Astrocyte of the spinal cord (primary cell): Measurements from ENCODE around the gene LCN10.
A peak's percentile ranks its signal among the peaks of the same experiment; 100 is the strongest.
"Not testable (repeated sequence)": the region's sequence is repeated elsewhere in the genome, so short reads cannot be mapped to it uniquely, and the experiment has no call there.

Experiments
- DNase-seq: peaks from one replicate; pipeline ENCODE4 v3.0.0; 2011; ENCODE audit warnings: low read depth, low spot score
- H3K4me3 ChIP-seq: 2 replicates; pipeline ENCODE4 v1.5.1; 2011; ENCODE audit warnings: low read depth, mild to moderate bottlenecking, low read length, moderate library complexity
- in situ Hi-C: cut with HindIII; loops from 2 replicates; pipeline ENCODE4 v1.10.0; 2017; ENCODE audit warnings: low sequenced_read_pairs
- TF ChIP-seq, protein P1 (sequence below): IDR thresholded peaks from 2 replicates; pipeline ENCODE4 v1.5.1; 2012; ENCODE audit warnings: low read depth, mild to moderate bottlenecking, low read length, inconsistent platforms

Gene LCN10

DNA sequence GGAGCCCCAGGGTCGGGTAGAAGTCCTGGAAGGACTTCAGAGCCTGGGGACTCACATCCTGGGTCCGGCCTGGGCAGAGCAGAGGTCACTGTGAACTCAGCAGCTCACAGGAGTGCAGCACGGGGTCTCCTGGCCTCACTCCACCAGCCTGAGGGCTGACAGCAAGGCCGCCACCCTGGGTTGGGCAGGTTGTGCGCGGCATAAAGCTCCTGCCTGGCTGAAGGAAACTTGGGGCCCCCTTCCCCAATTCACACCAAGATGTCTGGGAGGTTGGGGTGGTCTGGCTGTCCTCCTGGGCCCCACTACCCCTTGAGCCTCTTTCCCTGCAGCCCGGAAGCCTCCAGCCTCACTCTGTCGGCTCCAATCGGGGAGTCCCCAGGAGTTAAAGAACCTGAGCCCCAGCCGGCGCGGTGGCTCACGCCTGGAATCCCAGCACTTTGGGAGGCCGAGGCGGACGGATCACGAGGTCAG is 19.5 kb upstream of the LCN10 start:
- no peak overlapping the region for H3K4me3 ChIP-seq
- in situ Hi-C loops: no loop called here
- TF ChIP-seq, protein P1, sequence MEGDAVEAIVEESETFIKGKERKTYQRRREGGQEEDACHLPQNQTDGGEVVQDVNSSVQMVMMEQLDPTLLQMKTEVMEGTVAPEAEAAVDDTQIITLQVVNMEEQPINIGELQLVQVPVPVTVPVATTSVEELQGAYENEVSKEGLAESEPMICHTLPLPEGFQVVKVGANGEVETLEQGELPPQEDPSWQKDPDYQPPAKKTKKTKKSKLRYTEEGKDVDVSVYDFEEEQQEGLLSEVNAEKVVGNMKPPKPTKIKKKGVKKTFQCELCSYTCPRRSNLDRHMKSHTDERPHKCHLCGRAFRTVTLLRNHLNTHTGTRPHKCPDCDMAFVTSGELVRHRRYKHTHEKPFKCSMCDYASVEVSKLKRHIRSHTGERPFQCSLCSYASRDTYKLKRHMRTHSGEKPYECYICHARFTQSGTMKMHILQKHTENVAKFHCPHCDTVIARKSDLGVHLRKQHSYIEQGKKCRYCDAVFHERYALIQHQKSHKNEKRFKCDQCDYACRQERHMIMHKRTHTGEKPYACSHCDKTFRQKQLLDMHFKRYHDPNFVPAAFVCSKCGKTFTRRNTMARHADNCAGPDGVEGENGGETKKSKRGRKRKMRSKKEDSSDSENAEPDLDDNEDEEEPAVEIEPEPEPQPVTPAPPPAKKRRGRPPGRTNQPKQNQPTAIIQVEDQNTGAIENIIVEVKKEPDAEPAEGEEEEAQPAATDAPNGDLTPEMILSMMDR: no peak
- DNase-seq: no peak

DNA sequence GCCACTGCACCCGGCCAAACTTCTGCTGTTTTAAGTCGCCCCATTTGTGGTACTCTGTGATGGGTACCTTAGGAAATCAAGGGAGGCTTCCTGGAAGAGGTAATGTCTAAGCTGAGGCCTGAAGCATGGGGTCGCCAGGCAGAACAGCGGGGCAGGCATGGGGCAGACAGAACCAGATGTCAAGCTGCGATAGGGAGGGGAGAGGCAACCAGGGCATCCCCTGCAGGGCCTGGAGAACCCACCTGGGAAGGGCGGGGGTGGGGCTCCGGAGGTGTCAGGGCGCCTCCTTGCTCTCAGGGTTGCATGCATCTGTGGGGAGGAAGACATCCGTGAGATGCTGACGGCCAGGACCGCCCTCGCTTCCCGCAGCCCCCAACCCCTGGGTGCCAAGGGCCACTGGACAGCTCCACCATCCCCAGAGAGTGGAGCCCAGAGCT is 18.8 kb upstream of the LCN10 start:
- H3K4me3 ChIP-seq: no peak overlapping the region
- DNase-seq: no peak
- TF ChIP-seq, protein P1: no peak
- in situ Hi-C loops: no loop called here

DNA sequence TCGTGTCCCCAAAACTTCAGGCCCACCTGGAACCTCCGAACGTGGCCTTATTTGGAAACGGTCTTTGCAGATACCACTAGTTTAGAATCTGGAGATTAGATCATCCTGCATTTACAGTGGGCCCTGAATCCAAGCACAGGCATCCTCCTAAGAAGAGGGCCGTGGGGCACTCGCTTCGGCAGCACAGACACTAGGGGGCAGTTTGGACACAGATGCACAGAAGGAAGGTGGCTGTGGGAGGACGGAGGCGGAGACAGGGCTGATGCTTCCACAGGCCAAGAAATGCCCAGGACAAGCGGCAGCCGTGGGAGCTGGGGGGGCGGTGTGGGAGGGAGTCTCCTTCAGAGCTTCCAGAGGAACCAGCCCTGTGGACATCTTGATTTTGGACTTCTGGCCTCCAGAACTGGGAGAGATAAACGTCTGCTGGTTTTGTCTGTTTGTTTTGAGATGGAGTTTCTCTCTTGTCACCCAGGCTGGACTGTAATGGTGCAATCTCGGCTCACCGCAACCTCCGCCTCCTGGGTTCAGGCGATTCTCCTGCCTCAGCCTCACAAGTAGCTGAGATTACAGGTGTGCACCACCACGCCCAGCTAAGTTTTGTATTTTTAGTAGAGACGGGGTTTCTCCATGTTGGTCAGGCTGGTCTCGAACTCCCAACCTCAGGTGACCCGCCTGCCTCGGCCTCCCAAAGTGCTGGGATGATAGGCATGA is 18.2 kb upstream of the LCN10 start:
- in situ Hi-C loops, H3K4me3 ChIP-seq: not testable (repeated sequence)
- peak; percentile 55 for DNase-seq
- TF ChIP-seq, protein P1: peak; percentile 79

DNA sequence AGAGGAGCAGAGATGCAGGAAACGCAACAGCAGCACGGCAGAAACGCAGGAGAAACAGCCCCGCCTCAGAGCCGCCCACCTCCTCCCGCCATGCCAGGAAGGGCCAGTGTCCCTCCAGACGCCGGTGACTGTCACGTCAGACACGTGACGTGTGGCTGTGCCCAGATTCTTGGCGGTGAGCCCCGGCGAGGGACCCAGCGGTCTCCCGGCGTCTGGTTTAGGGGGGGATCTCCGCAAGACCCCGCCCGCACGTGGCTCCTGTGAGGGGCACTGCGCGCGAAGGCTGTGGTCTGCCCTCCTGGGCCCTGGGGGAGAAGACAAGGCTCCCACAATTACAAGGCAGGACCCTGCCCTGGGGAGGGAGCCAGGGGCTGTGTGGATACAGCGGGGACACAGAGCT is 17.7 kb upstream of the LCN10 start:
- TF ChIP-seq, protein P1: no peak
- in situ Hi-C loops: no loop called here
- DNase-seq: no peak
- no peak overlapping the region for H3K4me3 ChIP-seq

DNA sequence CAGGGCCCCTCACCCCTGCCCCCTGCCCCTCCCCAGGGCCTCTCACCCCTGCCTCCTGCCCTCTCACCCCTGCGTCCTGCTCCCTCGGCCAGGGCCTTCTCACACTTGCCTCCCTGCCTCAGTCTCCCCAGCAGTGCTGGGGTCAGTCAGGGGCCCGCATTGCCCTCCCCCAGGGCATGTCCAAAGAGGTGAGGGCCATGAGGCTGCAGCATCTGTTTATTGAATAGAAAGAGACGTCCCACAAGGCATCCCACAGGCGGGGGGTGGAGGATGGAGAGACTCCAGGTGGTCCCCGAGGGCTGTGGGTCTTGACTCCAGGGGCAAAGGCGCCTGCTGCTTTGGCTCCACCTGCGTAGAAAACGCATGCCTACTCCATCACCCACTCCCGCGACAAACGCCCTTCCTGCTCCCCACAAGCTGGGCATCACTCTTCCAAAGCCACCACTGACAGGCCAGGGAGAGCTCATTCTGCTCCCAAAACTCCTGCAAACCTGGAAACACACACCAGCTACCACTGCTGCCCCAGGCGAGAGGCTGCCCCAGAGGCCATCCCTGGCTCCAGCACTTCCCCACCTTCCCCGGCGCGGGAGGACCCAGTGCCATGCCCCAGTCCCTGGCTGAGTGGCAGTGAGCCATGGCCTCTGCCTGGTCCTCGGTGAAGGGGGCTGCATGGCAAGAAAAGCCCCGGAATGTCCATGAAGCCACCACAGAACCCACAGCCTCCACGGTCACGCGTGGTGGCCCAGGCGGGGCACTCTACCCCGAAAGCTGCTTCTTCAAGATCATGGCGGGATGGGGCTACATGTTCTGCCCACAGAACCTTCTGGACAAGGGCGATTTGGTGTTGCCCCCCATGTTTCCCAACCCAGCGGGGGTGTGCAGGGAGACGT is 16.9 kb upstream of the LCN10 start:
- DNase-seq: no peak
- TF ChIP-seq, protein P1: no peak
- no peak overlapping the region for H3K4me3 ChIP-seq
- in situ Hi-C loops: no loop called here

DNA sequence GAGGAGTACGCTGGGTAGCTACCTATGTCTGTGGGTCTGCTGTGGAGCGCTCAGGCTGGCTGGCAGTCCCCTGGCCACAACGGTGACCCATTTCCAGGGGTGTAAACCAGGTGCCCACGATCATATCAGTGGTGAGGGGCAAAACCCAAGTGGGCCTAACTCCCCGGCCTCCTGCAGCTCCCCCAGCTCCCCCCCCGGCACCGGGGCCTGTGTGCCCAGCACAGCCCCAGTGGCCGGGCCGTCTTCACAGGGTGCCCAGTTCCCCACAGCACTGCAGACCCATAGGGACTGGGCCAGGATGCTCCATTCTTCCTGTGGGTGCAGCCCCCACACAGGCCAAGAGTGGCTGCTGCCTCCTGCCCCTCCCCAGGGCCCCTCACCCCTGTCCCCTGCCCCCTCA is 16.3 kb upstream of the LCN10 start:
- in situ Hi-C loops: no loop called here
- H3K4me3 ChIP-seq: no peak overlapping the region
- TF ChIP-seq, protein P1: no peak
- no peak for DNase-seq
